Measurements from ENCODE around the gene TIMP3. TPM values are rescaled to one million over a fixed set of nuclear protein-coding genes. Genes with fewer than 3 reads are reported as not detected.

TIMP3 gene
- total and polyA plus RNA-seq, 2 donors (not counting 1 experiment from before 2014, with no cell fraction given) = not detected

DNA sequence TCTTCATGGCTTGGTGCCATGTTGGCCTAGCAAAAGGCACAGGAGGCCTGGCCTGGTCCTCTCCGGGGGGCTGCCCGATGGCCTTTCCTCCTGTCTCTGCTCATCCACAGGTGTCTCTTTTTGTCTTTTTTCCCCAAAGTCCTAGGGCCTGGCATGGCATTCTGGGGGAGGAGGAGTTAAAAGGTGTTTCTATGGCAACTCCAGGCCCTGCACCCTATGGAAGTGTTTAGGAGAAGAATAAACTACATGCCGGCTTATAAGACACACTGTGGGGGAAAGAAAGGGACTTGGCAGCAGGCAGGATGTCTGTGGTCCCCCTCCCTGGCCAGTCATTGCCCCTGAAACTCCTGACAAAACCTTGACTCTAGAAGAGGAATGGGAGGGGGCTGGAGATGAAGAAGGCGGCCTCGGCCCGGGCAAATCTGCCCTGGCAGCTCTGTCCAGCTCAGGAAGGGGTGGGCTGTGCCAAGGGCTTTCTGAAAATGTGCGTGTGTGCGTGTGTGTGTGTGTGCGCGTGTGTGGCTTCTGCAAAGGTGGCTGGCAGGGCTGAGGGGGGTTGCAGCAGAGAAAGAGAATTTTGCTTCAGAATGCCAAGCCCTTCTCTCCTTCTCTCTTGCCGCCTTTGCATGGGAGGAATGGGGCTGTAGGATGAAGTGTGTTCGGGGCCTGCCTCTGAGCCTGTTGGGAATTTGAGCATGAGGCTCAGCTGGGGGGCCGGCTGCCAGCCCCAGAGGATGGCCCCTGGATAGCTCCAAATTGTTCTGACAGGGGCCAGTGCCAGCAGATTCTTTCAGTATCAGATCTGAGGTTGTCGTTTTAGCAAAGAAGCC, 3.2 kb downstream of the TIMP3 start:
- 92% methylated on average over 5 of the region's 14 CpGs for WGBS (ENCODE audit: insufficient coverage)
- ChIA-PET CTCF (no interaction called here), POLR2A (no interaction called here)
- intact Hi-C loops (cut with micrococcal nuclease) = no loop called here
- Histone ChIP-seq H3K27me3 (replicated peaks in 1 of 4; ENCODE audit: control extremely low read depth in 1 of 4, control insufficient read depth in 3 of 4, insufficient read depth in 4 of 4, low read length in 3 of 4) (peaks cover 0 to 16% (median 6%) of the 10 kb centered on the region in 4 experiments), H3K4me3 (ENCODE audit: control extremely low read depth in 1 of 5, extremely low read depth in 1 of 5, insufficient read depth in 1 of 5, low read depth in 2 of 5, low read length in 4 of 5) (no peak overlapping the region), H3K36me3 (replicated peaks in 1 of 2; ENCODE audit: control extremely low read depth in 1 of 2, control insufficient read depth in 1 of 2, extremely low read depth in 1 of 2, insufficient read depth in 2 of 2, low read length in 1 of 2) (no peaks in the 10 kb centered on the region), H2AFZ (ENCODE audit: insufficient read depth, low read depth, low read length, poor library complexity, severe bottlenecking) (no peak overlapping the region), H3K4me2 (replicated peaks; ENCODE audit: low read depth, low read length, poor library complexity, severe bottlenecking) (no peak overlapping the region), H3K27ac (ENCODE audit: low read length in 2 of 2) (no peak overlapping the region), H3K4me1 (ENCODE audit: control insufficient read depth in 2 of 2, insufficient read depth in 2 of 2, low read length in 2 of 2) (peaks cover 5 to 8% of the 10 kb centered on the region in 2 donors), H3K9me3 (ENCODE audit: control extremely low read depth in 1 of 3, control insufficient read depth in 2 of 3, insufficient read depth in 1 of 3, low read length in 2 of 3) (no peaks in the 10 kb centered on the region), H3K79me2 (ENCODE audit: control insufficient read depth, insufficient read depth, low read length) (no peaks in the 10 kb centered on the region), H4K20me1 (ENCODE audit: control insufficient read depth, insufficient read depth, low read length, poor library complexity, severe bottlenecking) (no peaks in the 10 kb centered on the region), H3K9ac (ENCODE audit: low read length) (no peak overlapping the region)
- DNase-seq = no peak
- no peak for TF ChIP-seq EZH2 (IDR thresholded peaks at IDR 0.05; ENCODE audit: borderline replicate concordance, insufficient read depth, low read depth, low read length, poor library complexity, severe bottlenecking)
- TF ChIP-seq, protein P1, sequence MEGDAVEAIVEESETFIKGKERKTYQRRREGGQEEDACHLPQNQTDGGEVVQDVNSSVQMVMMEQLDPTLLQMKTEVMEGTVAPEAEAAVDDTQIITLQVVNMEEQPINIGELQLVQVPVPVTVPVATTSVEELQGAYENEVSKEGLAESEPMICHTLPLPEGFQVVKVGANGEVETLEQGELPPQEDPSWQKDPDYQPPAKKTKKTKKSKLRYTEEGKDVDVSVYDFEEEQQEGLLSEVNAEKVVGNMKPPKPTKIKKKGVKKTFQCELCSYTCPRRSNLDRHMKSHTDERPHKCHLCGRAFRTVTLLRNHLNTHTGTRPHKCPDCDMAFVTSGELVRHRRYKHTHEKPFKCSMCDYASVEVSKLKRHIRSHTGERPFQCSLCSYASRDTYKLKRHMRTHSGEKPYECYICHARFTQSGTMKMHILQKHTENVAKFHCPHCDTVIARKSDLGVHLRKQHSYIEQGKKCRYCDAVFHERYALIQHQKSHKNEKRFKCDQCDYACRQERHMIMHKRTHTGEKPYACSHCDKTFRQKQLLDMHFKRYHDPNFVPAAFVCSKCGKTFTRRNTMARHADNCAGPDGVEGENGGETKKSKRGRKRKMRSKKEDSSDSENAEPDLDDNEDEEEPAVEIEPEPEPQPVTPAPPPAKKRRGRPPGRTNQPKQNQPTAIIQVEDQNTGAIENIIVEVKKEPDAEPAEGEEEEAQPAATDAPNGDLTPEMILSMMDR (IDR thresholded peaks at IDR 0.05) = no peak
- Mint-ChIP-seq H3K4me1 (peaks cover 8% of the 10 kb centered on the region), H3K27me3 (peaks cover 70% of the 10 kb centered on the region), H3K4me3 (no peak overlapping the region), H3K9me3 (ENCODE audit: insufficient read depth) (no peaks in the 10 kb centered on the region), H3K27ac (no peak overlapping the region)
- ATAC-seq (ENCODE audit: low read depth) = no peak

DNA sequence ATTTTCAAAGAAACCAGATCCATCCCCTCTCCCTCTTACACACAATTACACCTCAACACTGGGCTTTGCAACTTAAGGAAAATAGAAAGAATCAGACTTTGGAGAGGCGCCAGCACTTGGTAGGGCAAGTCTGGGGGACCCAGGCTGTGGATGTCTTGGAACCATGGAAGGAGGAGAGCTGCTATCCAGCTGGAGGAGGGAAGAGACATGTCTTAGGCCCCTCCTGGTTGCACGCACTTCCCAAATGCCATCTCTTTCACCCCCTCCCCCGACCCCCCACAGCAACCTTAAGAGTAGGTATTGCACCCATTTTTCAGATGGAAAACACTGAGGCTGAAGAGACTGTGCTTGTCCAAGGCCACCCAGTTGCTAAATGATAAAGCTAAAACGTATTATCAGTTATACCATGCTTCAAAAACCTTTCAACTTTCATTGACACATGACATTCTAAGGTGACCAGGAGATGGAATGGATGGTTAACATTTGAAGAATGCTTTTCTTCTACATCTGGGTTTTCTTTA, 3.9 kb downstream of the TIMP3 start:
- Histone ChIP-seq H2AFZ (ENCODE audit: insufficient read depth, low read depth, low read length, poor library complexity, severe bottlenecking) (no peak overlapping the region), H3K27me3 (replicated peaks in 1 of 4; ENCODE audit: control extremely low read depth in 1 of 4, control insufficient read depth in 3 of 4, insufficient read depth in 4 of 4, low read length in 3 of 4) (peaks cover 0 to 16% (median 6%) of the 10 kb centered on the region in 4 experiments), H3K79me2 (ENCODE audit: control insufficient read depth, insufficient read depth, low read length) (no peaks in the 10 kb centered on the region), H3K9me3 (ENCODE audit: control extremely low read depth in 1 of 3, control insufficient read depth in 2 of 3, insufficient read depth in 1 of 3, low read length in 2 of 3) (no peaks in the 10 kb centered on the region), H3K4me1 (ENCODE audit: control insufficient read depth in 2 of 2, insufficient read depth in 2 of 2, low read length in 2 of 2) (peaks cover 5 to 8% of the 10 kb centered on the region in 2 donors), H3K9ac (ENCODE audit: low read length) (no peak overlapping the region), H3K4me2 (replicated peaks; ENCODE audit: low read depth, low read length, poor library complexity, severe bottlenecking) (no peak overlapping the region), H4K20me1 (ENCODE audit: control insufficient read depth, insufficient read depth, low read length, poor library complexity, severe bottlenecking) (no peaks in the 10 kb centered on the region), H3K27ac (ENCODE audit: low read length in 2 of 2) (no peak overlapping the region), H3K4me3 (ENCODE audit: control extremely low read depth in 1 of 5, extremely low read depth in 1 of 5, insufficient read depth in 1 of 5, low read depth in 2 of 5, low read length in 4 of 5) (no peak overlapping the region), H3K36me3 (replicated peaks in 1 of 2; ENCODE audit: control extremely low read depth in 1 of 2, control insufficient read depth in 1 of 2, extremely low read depth in 1 of 2, insufficient read depth in 2 of 2, low read length in 1 of 2) (no peaks in the 10 kb centered on the region)
- Mint-ChIP-seq H3K4me1 (peaks cover 8% of the 10 kb centered on the region), H3K27ac (no peak overlapping the region), H3K9me3 (ENCODE audit: insufficient read depth) (no peaks in the 10 kb centered on the region), H3K4me3 (no peak overlapping the region), H3K27me3 (peaks cover 63% of the 10 kb centered on the region)
- TF ChIP-seq EZH2 (IDR thresholded peaks at IDR 0.05; ENCODE audit: borderline replicate concordance, insufficient read depth, low read depth, low read length, poor library complexity, severe bottlenecking) = no peak
- TF ChIP-seq, protein P1 (IDR thresholded peaks at IDR 0.05) = no peak
- ATAC-seq (ENCODE audit: low read depth) (no peak), DNase-seq (no peak)
- intact Hi-C loops (cut with micrococcal nuclease) = no loop called here
- ChIA-PET POLR2A (no interaction called here), CTCF (interaction anchor here (0.6 kb wide), 1 partner anchor 14 kb away, joined by 4 read pairs; no protein-coding TSS in a partner anchor)
- 80% methylated on average over 1 of the region's 4 CpGs for WGBS (ENCODE audit: insufficient coverage)

Measured in B cell (primary cell).